Activated CD8-positive, alpha-beta memory T cell treated with anti-CD3 and anti-CD28 coated beads, Interleukin-2, amount 50 U/mL, for 24 hours (primary cell): Measurements from ENCODE around the gene CDC45.

ENCODE experiments used
- DNase-seq: peaks from one replicate; pipeline ENCODE4 v3.0.0-alpha.2; 2020; ENCODE audit errors: extremely low read depth

Gene CDC45

DNA sequence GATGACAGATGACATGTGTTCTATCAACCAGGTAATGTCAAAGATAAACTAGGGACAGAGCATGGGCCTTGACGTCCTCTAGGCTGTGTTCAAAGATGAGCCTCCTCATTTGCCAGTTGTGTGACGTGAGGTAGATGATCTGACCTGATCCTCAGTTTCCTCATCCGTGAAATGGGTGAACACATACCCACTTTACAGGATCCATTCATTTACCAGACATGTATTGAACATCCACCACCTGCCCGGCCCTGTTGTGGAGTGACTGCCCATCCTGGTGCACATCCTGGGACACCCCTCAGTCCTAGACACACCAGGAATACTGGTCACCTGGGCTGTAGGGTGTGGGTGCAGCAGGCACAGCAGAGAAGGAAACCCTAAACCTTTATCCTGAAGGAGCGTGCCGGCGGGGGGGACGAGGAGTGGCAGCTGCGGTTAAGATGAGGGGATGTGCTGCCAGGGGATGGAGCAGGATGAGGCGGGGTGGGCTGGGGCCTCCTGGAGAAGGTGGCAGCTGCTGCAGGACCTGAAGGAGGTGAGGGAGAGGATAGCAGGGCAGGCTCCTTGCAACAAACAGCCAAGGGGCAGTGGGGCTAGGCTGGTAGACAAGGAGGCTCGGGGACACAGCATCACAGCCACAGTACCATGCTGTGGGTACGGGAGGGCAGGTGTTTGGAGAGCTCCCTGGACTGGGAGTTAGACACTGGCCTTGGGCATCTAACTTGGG, 36.1 kb downstream of the CDC45 start:
- DNase-seq: no peak

DNA sequence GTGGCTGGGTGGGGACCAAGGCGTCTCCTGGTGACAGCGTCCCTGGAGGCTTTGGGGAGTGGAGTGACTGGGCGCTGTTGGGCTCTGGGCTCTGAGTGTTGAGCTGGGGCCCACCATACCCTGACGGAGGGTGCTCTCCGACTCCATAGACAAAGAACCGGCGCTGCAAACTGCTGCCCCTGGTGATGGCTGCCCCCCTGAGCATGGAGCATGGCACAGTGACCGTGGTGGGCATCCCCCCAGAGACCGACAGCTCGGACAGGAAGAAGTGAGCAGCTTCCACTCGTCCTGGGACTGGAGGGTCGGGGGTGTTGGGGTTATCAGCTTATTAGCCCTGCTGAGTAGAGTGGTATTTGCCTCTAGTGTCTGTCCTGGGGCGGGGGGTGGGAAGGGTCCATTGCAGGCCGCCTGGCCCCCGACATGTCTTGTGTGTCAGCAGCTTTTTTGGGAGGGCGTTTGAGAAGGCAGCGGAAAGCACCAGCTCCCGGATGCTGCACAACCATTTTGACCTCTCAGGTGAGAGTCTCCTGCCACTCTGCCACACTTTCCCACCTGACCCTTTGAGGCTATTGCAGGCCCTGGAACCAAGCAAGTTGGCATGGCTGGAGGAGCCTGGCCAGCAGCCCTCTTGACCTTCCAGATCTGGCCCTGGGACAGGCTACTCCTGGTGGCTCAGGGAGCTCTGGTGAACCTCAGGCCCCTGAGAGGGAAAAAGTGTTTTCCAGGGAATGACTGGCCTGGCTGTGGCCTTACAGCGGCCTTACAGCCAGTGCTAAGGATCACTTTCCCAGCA, 36.9 kb downstream of the CDC45 start:
- DNase-seq: no peak

DNA sequence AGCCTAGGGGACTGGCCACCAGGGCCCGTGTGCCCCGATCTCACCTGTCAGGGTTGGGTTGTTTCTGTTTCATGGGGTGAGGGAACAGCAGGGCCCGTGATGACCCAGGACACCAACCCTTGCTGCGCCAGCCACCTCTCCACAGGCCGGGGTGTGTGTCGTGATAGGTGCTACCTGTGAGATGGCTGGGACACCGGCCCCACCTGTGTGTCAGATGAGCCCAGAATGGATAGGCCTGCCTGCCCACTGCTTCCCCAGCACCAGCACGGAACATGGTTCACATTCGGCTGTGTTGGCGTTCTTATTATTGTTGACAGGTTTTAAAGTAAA, 37.4 kb downstream of the CDC45 start:
- no peak for DNase-seq

DNA sequence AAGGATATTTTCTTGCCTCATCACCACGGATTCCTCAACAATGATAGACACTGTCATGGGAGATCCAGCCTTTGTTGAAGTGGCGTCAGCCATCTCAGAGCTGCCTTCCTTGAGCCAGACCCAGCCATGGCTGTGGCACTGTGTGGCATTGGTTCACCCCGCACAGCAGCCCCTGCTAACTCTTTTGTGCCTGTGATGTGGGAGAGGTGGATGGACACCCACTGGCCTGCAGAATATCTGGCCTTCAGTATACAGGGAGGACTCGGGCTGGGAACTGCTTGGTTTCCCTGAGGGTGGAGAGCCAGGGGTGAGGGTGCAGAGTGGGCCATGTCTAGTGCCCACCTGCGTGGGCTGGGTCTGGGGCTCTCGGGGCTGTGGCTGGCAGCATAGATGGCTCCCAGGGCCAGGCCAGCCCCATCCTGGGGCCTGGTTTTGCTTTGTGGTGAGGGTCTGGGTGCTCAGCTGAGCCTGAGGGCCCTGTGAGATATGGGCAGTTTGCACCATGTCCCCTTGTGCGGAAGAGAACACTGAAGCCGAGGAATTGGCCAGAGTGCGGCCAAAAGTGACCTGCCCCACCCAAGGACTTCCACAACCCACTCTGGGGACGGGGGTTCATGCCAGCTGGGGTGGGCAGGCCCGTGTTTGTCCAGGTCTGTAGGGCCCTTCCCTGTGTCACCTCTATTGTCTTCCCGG, 38.3 kb downstream of the CDC45 start:
- DNase-seq: no peak

DNA sequence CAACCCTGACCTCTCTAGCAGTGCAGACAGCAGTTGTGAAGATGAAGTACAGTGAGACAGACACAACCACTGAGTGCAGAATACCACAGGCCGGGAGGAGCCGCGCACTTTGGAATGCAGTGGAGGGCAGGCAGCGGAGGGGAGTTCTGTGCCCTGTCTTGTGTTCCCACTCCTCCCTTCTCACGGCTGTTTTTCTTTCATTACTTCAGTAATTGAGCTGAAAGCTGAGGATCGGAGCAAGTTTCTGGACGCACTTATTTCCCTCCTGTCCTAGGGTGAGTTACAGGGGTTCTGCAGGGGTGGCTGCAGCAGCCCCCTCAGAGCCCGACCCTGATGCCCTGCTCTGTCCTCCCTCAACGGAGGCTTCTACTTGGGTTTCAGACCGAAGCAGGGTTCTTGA, 38.9 kb downstream of the CDC45 start:
- DNase-seq: no peak

DNA sequence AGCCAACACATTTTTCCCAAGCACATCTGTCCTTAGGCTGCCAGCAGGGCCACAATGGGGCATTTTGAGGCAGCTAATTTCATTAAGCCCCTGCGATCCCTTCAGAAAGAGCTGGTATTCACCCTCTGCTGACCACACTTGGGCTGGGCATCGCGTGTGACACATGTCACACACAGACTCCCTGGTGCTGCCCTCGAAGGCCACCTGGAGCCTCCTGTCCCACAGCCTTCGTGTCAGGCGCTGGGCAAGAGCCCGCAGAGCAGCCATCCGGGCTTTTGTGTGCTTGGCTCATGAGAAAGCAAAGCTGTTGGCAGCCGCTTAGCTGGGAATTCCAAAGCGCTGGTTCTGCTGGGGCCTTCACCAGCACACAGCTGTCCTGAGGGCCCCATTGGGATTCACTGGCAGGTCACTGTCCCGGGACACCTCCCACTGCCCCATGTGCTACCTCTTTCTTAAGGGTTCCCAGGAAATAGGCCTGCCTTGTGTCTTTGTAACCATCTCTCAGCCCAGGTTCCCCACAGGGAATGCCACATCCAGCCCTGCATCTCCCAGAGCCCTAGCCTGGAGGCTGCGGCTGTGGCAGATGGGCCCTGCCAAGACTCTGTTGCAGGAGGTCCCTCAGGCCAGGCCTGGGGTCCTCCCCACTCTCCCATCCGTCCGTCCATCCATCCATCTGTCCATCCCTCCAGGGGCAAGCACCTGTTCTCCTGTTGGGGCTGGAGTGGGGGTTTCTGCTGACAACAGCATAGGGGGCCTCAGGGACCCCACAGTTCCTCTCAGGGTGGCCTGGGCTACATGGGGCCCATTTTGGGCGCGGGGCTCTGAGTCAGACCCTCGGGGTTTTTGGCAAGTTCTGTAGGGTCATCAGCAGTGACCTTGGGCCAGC, 39.6 kb downstream of the CDC45 start:
- no peak for DNase-seq

DNA sequence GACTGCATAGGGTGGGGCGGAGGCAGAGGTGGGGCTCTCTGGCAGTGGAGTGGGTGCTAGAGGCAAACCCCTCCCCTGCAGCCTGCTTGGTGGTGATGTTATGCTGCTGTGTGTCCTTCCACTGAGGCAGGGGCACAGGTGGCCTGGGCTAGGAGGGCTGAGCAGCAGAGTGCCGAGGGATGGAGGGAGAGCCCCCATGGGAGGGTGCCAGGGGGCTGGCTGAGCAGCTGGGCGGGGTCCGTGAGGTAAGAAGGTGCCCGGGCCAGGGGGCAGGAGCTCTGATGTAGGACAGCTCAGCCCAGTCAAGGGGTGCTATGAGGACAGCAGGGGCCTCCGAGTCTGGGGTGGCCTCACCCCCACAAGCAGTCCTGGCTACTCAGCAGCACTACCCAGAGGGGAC, 40.3 kb downstream of the CDC45 start:
- DNase-seq: no peak

DNA sequence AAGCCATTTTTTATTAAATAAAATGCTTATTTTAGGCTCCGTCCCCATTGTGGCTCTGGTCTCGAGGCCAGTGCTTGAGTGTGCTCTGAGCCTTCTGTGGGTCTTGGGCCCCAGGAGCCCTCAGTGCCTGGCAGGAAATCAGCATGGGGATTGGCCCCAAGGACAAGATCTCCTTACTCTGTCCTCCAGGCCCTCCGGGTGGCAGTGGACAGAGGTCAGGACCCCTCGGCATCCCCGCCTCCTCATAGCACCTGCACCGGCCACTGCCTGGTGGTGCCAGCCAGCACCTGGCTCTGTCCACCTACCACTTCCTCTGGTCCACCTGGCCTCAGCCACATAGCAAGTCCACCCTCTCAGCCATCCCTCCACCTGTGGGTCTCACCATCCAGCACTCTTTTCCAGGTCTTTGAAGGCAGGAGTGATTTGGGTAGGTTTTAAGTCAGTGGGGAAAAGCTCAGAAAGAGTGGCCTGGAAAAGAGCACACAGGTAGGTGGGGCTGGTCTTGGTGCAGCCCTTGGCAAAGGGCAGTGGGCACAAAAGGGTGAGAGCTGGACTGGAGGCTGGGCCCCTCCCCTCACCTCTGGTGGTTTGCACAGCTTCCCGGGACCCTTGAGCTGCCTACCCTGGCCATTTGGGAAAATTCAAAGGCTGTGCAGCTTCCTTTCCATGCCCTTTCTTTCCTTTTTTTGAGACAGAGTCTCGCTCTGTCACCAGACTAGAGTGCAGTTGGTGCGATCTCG, 41.0 kb downstream of the CDC45 start:
- DNase-seq: no peak

DNA sequence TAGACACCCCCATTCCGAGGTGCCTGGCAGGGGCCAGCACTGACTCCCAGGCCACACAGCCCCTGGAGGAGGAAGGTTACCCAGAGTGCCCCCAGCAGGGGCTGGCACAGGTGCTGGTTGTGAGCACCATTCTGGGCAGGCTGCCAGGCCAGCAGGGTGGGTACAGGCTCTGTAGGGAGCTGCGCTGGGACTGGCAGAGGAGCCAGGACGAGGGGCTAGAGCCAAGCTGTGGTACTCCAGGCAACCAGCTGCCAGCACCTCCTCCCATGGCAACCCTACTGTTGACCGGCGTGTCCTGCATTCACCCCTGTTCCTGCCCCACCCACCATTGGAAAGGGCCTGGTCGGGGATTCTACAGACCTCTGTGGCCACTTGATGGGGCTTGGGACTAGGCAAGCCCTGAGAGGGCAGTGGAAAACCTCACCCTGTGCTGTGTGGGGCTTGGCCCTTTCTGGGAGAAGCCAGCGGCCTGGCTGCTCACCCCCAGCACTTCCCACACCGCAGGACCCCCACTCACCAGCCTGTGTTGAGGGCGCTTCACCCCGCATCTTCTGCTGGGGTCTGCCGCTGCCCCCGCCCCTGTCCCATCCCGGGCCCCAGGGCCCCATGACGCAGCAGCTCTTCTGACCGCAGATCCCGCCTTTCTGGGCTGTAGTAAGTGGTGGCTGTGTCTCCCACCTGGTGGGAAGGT, 42.6 kb downstream of the CDC45 start:
- DNase-seq: no peak

DNA sequence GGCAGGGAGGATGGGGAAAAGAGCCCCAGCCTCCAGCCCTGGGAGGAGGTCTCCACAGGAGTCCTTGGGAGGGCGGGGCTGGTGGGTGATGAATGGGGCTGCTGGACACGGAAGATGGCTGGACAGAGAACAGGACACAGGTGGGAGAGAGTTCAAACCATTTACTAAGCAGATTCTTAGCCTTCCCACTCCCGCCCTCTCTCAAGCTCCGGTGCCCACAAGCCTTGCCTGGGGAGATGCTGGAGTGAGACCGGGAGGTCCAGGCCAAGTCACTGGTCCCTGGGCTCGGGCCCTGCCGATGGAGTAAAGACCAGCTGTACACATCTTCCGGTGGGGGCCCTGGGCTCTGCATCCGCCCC, 43.1 kb downstream of the CDC45 start:
- DNase-seq: no peak

DNA sequence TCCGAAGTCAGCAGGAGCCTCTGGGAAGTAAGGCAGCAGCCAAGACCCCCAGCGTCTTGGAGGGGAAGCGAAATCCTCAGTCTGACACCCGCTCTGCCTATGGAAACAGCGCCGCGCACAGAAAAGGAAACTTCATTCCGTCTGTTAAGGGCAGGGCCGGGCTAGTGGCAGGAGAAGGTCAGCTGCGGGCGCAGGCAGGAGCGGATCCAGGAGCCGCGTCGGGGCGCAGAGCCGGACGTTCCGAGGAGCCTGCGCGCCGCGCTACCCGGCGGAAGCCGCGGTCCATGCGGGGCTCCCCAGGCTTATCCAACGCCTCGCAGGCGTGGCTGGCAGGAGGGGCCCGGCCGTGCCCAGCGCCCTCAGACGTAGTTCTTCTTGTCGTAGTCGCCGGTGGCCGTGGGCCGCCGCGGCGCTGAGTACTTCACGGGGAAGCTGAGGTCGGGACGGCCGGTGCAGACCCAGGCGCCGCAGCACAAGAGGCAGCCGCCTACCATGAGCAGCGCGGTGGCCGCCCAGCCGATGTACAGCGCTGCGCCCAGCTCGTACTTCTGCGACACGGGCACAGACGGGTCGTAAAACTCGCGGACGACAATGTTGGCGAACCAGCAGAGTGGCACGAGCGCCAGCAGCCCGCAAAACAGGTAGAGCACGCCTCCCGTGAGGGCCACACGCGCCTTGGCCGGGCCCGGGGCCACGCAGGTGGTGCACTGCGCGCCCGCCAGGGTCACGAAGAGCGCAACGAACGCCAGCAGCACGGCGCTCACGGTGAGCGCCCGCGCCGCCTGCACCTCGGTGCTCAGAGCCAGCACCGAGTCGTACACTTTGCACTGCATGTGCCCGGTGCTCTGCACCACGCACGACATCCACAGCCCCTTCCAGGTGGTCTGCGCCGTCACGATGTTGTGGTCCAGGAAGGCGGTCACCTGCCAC, 43.8 kb downstream of the CDC45 start:
- DNase-seq: no peak

DNA sequence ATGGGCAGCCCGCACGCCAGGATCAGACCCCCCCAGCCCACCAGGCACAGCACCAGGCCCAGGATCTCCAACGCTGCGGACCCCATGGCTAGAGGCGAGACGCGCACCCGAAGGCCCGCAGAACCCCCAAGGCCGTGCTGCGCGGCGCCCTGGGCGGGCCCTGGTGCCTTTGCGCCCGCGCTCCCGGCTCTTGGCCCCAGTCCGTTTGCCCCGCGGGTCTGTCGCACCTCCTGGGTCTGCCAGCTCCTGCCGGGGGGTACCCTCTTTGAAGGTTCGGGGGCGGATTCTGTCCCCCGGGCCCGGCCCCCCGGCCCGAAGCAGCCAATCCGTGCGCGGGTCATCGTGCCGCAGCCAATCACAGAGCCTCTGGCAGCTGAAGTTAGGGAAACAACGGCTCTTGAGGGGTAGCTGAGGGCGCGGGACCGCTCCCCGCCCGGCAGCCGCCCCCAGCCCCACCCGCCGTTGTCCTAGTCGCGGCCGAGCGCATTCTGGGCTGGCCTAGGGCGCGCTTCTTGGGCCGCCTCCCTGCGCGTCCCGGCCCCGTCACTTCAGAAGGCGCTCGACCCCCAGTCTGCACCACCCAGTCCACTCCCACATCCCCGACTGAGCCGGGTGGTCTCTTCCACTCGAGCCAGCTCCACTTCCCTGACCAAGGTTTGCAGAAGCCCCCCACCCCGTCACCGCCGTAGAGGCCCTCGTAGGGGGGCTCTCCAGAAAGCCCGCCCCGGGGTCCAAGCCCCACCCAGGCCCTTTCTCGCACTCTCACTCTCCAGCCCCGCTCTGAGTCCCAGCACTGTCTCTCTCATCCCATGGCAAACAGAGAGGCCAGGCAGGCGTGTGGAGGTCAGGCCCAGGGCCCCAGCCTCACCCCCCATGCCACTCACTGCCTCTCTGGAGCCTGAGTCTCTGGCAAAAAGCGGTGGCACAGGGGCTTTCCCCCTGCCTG, 44.7 kb downstream of the CDC45 start, which contains the start of gene CLDN5:
TSS of gene CLDN5 (minus strand) at position 241 of the 946 bp plus-strand sequence. CDS start at position 86, 155 bp downstream.
- no peak for DNase-seq

DNA sequence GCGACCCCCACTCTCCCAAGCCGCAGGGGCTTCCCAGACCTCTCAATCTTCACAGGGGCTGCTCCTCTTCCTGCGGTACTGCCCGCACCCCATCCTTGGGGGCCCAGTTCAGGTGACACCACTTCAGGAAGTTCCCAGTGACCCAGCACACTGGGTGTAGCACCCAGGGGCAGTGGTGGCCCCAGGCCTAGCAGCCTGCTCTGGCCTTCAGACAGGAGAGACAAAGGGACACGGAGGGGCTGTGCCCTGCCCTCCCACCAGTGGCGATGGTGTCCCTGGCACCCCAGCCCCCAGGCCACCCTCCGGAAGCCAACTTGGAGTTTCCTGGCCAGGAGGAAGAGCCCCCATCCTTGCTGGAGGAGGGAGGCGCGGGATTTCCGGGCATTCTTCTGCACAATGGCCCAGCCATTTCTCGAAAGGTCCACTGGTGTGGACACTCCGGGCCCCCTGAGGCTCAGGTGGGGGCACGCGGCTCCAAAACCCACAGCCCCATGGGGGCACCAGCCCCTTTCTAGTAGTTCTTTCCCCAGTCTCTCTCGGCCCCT, 45.5 kb downstream of the CDC45 start:
- DNase-seq: no peak

DNA sequence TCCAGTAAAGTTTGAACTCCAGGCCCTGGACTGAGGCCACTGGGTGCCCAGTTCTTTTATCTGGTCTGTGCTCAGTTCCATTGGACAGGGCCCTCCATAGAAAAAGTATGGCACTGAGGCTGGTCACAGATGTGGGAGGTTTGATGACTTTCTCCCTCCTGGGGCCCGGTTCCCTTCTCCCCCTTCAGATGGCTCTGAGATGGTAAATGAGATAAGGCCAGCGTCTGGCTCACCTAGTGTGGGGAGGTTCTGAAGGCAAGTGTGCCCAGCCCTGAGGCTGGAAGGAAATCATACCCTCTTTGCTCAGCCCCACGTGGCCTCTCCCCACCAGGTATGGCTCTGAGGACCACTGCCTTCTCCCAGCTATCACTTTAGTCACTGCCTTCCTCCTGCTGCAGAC, 45.9 kb downstream of the CDC45 start:
- DNase-seq: no peak

DNA sequence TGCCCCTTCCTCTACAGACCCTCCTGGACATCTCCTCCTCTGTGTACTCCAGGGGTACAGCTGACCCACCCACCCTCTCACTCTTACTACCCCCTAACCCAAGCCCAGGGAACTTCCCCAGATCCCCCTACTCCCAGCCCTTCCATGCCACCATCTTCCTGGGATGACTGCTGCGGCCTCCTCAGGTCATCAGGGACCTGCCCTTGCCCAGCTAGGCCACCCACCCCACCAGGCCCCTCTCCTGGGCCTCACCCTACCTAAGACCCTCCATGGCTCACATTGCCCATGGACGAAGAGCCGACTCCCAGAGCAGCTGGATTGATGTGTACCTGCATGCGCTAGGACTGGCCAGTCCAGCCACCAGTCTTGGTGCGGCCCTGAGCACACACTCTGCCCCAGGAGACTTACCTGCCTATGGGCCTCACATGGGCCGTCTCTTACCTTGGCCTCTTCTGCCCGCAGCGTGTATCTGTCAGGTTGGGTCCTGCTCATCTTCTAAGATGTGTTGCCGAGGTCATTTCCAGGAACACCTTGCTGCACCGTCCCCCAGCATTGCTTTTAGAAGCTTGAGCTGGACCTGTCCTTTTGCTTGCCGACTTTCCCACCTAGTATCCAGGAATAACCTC, 46.5 kb downstream of the CDC45 start:
- DNase-seq: no peak

DNA sequence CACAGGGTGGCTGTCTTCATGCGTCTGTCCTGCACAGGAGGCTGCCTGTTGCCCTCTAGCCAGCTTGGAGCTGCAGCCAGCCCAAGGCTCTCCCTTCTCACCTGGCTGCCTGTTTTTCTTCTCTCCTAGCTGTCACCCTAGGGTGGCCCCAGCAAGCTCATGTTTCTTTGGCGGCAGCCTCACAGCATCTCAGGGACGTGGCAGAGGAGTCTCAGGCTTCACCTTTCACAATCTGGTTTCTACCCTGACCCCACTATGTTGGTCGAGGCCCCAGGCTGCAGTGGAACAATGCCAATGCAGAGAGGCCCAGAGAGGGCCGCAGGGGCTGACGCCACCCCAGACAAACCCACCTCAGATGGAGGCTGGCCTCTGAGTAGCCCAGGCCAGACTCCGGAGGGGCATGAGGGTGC, 47.0 kb downstream of the CDC45 start:
- no peak for DNase-seq

DNA sequence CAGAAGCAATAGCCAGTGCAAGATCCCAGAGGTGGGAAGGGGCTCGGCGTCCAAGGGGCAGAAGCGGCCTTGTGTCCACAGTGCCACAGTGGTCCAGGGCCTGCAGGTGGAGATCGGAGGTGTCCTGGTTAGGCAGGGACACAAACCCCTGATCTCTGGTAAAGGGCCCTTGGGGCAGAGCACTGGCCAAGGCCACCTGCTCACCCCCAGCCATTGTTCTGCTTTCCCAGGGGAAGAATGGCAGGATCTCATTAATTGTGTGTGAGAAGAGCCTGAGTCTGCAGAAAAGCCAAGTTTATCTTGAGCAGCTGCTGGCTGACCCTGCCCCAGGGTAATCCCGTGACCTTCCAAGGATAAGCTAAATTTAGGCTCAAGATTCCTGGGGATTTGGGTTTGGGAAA, 47.6 kb downstream of the CDC45 start:
- DNase-seq: no peak
